B cell (primary cell): Measurements from ENCODE around the gene TEX51. TPM values are rescaled to one million over a fixed set of nuclear protein-coding genes. Genes with fewer than 3 reads are reported as not detected.

ENCODE experiments used
- ATAC-seq: fragments of 200-7000 bp; cut with Tn5 transposase; one replicate; pipeline ENCODE4 v1.10.0; 2021; ENCODE audit warnings: low read depth, mild to moderate bottlenecking, moderate number of reproducible peaks, moderate library complexity
- CTCF ChIA-PET: fragments of 350-600 bp; sonication (Branson Sonifier 250); formaldehyde crosslinking; loops from one replicate; lab custom pipeline; 2021; ENCODE audit warnings: antibody characterized with exemption, inconsistent platforms; lab: Charles Lee
- POLR2A ChIA-PET: fragments of 350-600 bp; sonication (Branson Sonifier 250); formaldehyde crosslinking; loops from one replicate; lab custom pipeline; 2021; ENCODE audit warnings: antibody characterized with exemption; lab: Charles Lee
- DNase-seq: peaks from one replicate; pipeline ENCODE4 v3.0.0; 2013
- H2AFZ ChIP-seq: 2 replicates; pipeline ENCODE4 v1.6.1; 2012; ENCODE audit warnings: mild to moderate bottlenecking, low read depth, low read length; ENCODE audit not compliant: insufficient read depth, poor library complexity, severe bottlenecking
- H3K27ac ChIP-seq, 2 donors: 1 replicate in 1 of 2; 2 replicates in 1 of 2; pipeline ENCODE4 v1.5.1; 2012 to 2013; ENCODE audit warnings: low read length in 2 of 2, mild to moderate bottlenecking in 2 of 2, moderate library complexity in 1 of 2
- H3K27me3 ChIP-seq, 4 experiments: fragments of 200-600 bp in 1 of 4; sonication (generic) in 1 of 4; replicated peaks in 1 of 4; 1 replicate in 2 of 4; 2 replicates in 2 of 4; pipeline versions ENCODE4 v1.6.1 to v1.7.0; 2013 to 2016; ENCODE audit warnings: low read length in 3 of 4, mild to moderate bottlenecking in 2 of 4, mixed read lengths in 1 of 4, moderate library complexity in 1 of 4; ENCODE audit not compliant: insufficient read depth in 4 of 4, control insufficient read depth in 3 of 4; ENCODE audit errors: control extremely low read depth in 1 of 4
- H3K36me3 ChIP-seq, 2 experiments: replicated peaks in 1 of 2; 1 replicate in 1 of 2; 2 replicates in 1 of 2; pipeline versions ENCODE4 v1.6.1 to v1.7.1; 2013; ENCODE audit warnings: low read length in 1 of 2; ENCODE audit not compliant: insufficient read depth in 2 of 2, control insufficient read depth in 1 of 2; ENCODE audit errors: control extremely low read depth in 1 of 2, extremely low read depth in 1 of 2
- H3K4me1 ChIP-seq, 2 donors: fragments of 200-600 bp in 1 of 2; sonication (generic) in 1 of 2; 1 replicate in 1 of 2; 2 replicates in 1 of 2; pipeline versions ENCODE4 v1.5.1 to v1.6.1; 2013 to 2017; ENCODE audit warnings: low read length in 2 of 2; ENCODE audit not compliant: control insufficient read depth in 2 of 2, insufficient read depth in 2 of 2
- H3K4me2 ChIP-seq: replicated peaks from 2 replicates; pipeline ENCODE3; 2012; ENCODE audit warnings: mild to moderate bottlenecking, low read depth, low read length; ENCODE audit not compliant: poor library complexity, severe bottlenecking
- H3K4me3 ChIP-seq, 5 experiments: fragments of 200-600 bp in 1 of 5; sonication (generic) in 1 of 5; 1 replicate in 3 of 5; 2 replicates in 2 of 5; pipeline versions ENCODE4 v1.5.1 to v1.7.0; 2011 to 2016; ENCODE audit warnings: low read length in 4 of 5, mild to moderate bottlenecking in 4 of 5, low read depth in 2 of 5, control low read depth in 1 of 5, moderate library complexity in 1 of 5; ENCODE audit not compliant: insufficient read depth in 1 of 5; ENCODE audit errors: control extremely low read depth in 1 of 5, extremely low read depth in 1 of 5
- H3K79me2 ChIP-seq: fragments of 200-600 bp; sonication (generic); one replicate; pipeline ENCODE4 v1.6.0; 2016; ENCODE audit warnings: low read length; ENCODE audit not compliant: control insufficient read depth, insufficient read depth
- H3K9ac ChIP-seq: fragments of 200-600 bp; sonication (generic); 2 replicates; pipeline ENCODE4 v1.6.1; 2017; ENCODE audit warnings: mild to moderate bottlenecking, low read length, moderate library complexity
- H3K9me3 ChIP-seq, 3 donors: one replicate each; pipeline versions ENCODE4 v1.6.1 to v1.7.1; 2013; ENCODE audit warnings: low read length in 2 of 3; ENCODE audit not compliant: control insufficient read depth in 2 of 3, insufficient read depth in 1 of 3; ENCODE audit errors: control extremely low read depth in 1 of 3
- H4K20me1 ChIP-seq: 2 replicates; pipeline ENCODE4 v1.6.0; 2012; ENCODE audit warnings: mild to moderate bottlenecking, low read length; ENCODE audit not compliant: insufficient read depth, control insufficient read depth, poor library complexity, severe bottlenecking
- H3K27ac Mint-ChIP-seq: one replicate; pipeline ENCODE4 v1.8.0; 2021; ENCODE audit warnings: mixed read lengths
- H3K27me3 Mint-ChIP-seq: one replicate; pipeline ENCODE4 v1.8.0; 2021; ENCODE audit warnings: mixed read lengths
- H3K4me1 Mint-ChIP-seq: one replicate; pipeline ENCODE4 v1.8.0; 2021; ENCODE audit warnings: mixed read lengths
- H3K4me3 Mint-ChIP-seq: one replicate; pipeline ENCODE4 v1.8.0; 2021; ENCODE audit warnings: mixed read lengths
- H3K9me3 Mint-ChIP-seq: one replicate; pipeline ENCODE4 v1.8.0; 2022; ENCODE audit warnings: mixed read lengths; ENCODE audit not compliant: insufficient read depth
- CTCF ChIP-seq: fragments of 200-600 bp; IDR thresholded peaks from one replicate; pipeline ENCODE4 v1.8.0; 2022; ENCODE audit warnings: antibody characterized with exemption, mild to moderate bottlenecking
- EZH2 ChIP-seq: IDR thresholded peaks from 2 replicates; pipeline ENCODE4 v1.6.1; 2012; ENCODE audit warnings: borderline replicate concordance, low read depth, mild to moderate bottlenecking, moderate library complexity, low read length; ENCODE audit not compliant: insufficient read depth, poor library complexity, severe bottlenecking
- WGBS: methylation state at CpG from one replicate; pipeline ENCODE4 v1.1.5; 2013; ENCODE audit warnings: missing lambda C conversion rate; ENCODE audit not compliant: insufficient coverage; 5-methylcytosine and 5-hydroxymethylcytosine counted together
- intact Hi-C: fragments of 100-400 bp; cut with micrococcal nuclease; formaldehyde crosslinking; loops from one replicate; pipeline ENCODE4 v1.10.0; 2022
- polyA plus RNA-seq: library from polyadenylated mRNA; depleted of rRNA; stranded (reverse); fragments of >200 nt; gene quantifications from 2 replicates; pipeline ENCODE4 v1.2.3, GENCODE V29; 2012
- total RNA-seq, 2 donors: library from RNA; stranded (reverse); fragments of 120-200 nt in 1 of 2; gene quantifications; 1 replicate in 1 of 2; 2 replicates in 1 of 2; pipeline versions ENCODE4 v1.2.3 to v1.2.4, GENCODE V29; 2013 to 2022

TEX51 gene
- total and polyA plus RNA-seq, 2 donors (not counting 1 experiment from before 2014, with no cell fraction given), result not detected

- H3K9ac ChIP-seq, result no peak overlapping the region
- Mint-ChIP-seq H3K9me3 (no peaks in the 10 kb centered on the region), H3K27me3 (peaks cover 19% of the 10 kb centered on the region), H3K27ac (no peak overlapping the region), H3K4me1 (no peaks in the 10 kb centered on the region), H3K4me3 (no peak overlapping the region)
- intact Hi-C loops, result no loop called here
- H3K27ac ChIP-seq, result no peak overlapping the region
- no peaks in the 10 kb centered on the region for H3K27me3 ChIP-seq
- no peak overlapping the region for H3K4me2 ChIP-seq
- DNase-seq (no peak), ATAC-seq (no peak)
- H3K4me3 ChIP-seq, result no peak overlapping the region
- ChIA-PET POLR2A (no interaction called here), CTCF (no interaction called here)
- H4K20me1 ChIP-seq, result no peaks in the 10 kb centered on the region
- no peak for TF ChIP-seq EZH2
- TF ChIP-seq CTCF, result no peak
- H3K9me3 ChIP-seq, result peaks cover 0 to 9% (median 0%) of the 10 kb centered on the region in 3 donors
- no peaks in the 10 kb centered on the region for H3K36me3 ChIP-seq
- 83% methylated on average over 4 of the region's 6 CpGs for WGBS
- no peak overlapping the region for H2AFZ ChIP-seq
- H3K79me2 ChIP-seq, result no peaks in the 10 kb centered on the region
- H3K4me1 ChIP-seq, result no peaks in the 10 kb centered on the region
These were observed 42.3 kb upstream of the TEX51 start for GRCh38 chr2:126856403-126856802.

GRCh38 chr2:126857502-126857901 is 41.2 kb upstream of the TEX51 start:
- Histone ChIP-seq H3K9me3 (peaks cover 0 to 4% (median 0%) of the 10 kb centered on the region in 3 donors), H3K4me2 (no peak overlapping the region), H4K20me1 (no peaks in the 10 kb centered on the region), H3K27me3 (peaks cover 0 to 2% (median 0%) of the 10 kb centered on the region in 4 experiments), H2AFZ (no peak overlapping the region), H3K79me2 (no peaks in the 10 kb centered on the region), H3K9ac (no peak overlapping the region), H3K4me3 (no peak overlapping the region), H3K4me1 (no peaks in the 10 kb centered on the region), H3K36me3 (no peaks in the 10 kb centered on the region), H3K27ac (no peak overlapping the region)
- intact Hi-C loops, result no loop called here
- Mint-ChIP-seq H3K4me3 (no peak overlapping the region), H3K27me3 (peaks cover 23% of the 10 kb centered on the region), H3K27ac (no peak overlapping the region), H3K4me1 (no peaks in the 10 kb centered on the region), H3K9me3 (no peaks in the 10 kb centered on the region)
- DNase-seq (no peak), ATAC-seq (no peak)
- no peak for TF ChIP-seq EZH2
- no peak for TF ChIP-seq CTCF
- POLR2A ChIA-PET, result no interaction called here
- CTCF ChIA-PET, result no interaction called here
- WGBS, result 67% methylated on average over 3 of the region's 3 CpGs
